GM21423 (cell line): ENCODE data around the gene MRTFA.
"Not testable (repeated sequence)": the region's sequence is repeated elsewhere in the genome, so short reads cannot be mapped to it uniquely, and the experiment has no call there.

Experiments used
- ATAC-seq: cut with Tn5 transposase; IDR thresholded peaks from one replicate; pipeline ENCODE4 v1.9.1; 2021; ENCODE audit warnings: mild to moderate bottlenecking, moderate library complexity; ENCODE audit not compliant: unreplicated experiment

The MRTFA gene

DNA sequence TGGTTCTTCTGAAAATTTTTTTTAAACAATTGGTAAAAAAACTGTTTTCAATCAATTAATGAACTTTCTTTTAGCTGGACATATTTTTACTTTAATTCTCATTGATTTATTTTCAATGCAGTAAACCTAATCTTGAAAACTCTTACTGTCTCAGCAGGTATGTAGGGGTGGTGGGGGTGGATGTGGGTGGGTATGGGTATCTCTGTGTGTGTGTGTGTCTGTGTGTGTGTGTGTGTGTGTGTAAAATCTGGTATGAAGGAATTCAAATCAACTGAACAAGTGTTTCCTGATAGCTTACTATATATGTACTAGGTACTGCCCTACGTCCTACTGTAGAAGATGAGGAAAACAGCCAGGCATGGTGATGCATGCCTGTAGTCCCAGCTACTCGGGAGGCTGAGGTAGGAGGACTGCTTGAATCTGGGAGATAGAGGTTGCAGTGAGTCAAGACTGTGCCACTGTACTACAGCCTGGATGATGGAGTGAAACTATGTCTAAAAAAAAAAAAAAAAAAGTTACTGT, 75.5 kb downstream of the MRTFA start:
- ATAC-seq, result no peak

DNA sequence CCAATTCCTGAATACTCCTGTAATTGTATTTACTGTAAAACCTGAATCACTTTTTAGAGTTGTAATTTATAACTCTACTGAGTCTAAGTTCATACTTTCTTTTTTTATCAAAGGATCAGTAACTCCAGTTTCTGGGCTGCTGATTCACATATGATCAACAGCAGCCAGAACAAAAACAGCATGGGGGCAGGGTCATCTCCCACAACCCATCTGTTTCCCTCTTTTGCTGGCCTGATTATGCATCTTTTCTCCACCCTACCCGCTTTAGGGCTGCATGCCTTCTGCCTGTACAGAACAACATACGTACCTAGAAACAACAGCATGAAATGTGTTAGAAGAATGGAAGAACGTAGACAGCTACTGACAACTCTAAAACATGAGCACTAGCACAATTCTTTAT, 76.0 kb downstream of the MRTFA start:
- ATAC-seq, result no peak

DNA sequence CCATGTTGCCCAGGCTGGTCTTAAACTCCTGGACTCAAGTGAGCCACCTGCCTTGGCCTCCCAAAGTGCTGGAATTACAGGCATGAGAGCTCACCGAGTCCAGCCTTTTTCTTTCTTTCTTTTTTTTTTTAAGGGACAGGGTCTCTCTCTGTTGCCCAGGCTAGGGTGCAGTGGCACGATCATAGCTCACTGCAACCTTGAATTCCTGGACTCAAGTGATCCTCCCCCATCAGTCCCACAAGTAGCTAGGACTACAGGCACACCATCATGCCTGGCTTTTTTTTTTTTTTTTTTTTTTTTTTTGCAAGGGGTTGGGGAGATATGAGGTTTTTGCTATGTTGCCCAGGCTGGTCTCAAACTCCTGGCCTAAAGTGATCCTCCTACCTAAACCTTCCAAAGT, 78.5 kb downstream of the MRTFA start:
- ATAC-seq, result no peak

DNA sequence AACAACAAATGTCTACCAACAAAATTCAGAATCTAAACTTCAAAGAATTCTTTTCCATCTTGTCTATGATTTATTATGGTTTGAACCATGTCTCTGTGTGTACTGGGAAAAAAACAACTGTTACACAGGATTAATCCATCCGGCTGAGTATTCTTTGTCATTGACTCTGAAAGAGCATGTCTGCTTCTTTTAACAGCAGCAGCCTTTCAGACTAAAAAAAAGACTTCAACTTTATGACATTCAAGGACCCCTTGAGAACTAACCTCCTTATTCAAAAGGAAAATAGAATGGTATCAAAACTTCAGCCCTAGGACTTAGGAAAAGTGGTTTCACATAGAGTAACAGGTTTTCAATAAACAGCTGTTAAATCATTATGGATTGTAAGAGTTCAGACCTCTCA, 79.9 kb downstream of the MRTFA start:
- ATAC-seq, result no peak

DNA sequence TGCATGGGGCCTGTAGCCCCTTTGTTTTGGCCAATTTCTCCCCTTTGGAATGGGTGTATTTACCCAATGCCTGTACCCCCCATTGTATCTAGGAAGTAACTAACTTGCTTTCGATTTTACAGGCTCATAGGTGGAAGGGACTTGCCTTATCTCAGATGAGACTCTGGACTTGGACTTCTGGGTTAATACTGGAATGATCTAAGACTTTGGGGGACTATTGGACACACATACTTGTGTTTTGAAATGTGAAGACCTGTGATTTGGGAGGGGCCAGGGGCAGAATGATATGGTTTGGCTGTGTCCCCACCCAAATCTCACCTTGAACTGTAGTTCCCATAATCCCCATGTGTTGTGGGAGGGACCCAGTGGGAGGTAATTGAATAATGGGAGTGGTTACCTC, 82.5 kb downstream of the MRTFA start:
- ATAC-seq, result not testable (repeated sequence)

DNA sequence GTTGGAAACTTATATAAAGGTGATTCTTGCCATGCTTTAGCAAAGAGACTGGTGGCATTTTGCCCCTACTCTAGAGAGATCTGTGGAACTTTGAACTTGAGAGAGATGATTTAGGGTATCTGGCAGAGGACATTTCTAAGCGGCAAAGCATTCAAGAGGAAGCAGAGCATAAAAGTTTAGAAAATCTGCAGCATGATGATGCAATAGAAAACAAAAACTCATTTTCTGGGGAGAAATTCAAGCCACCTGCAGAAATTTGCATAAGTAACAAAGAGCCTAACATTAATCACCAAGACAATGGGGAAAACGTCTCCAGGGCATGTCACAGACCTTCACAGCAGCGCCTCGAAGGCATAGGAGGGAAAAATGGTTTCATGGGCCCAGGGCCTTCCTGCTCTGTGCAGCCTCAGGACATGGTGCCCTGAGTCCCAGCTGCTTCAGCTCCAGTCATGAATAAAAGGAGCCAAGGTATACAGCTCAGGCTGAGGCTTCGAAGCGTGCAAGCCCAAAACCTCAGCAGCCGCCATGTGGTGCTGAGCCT, 83.4 kb downstream of the MRTFA start:
- no peak for ATAC-seq

DNA sequence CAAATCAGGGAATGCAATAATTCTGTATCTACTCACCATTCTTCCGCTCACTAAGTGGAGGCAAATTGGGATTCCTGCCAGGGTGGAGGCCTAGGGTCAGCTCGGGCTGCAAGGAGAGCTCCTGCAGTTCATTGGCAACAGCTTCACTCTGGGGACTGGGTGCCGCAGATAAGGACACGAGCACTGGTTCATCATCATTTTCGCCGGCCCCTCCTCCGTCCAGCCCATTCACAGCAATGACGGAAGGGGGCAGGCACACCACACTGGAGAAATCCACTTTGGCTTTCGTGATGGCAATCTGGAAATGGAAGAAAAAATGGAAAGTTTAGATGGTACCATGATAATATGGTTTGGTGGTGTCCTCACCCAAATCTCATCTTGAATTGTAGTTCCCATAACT, 84.4 kb downstream of the MRTFA start:
- ATAC-seq, result no peak

DNA sequence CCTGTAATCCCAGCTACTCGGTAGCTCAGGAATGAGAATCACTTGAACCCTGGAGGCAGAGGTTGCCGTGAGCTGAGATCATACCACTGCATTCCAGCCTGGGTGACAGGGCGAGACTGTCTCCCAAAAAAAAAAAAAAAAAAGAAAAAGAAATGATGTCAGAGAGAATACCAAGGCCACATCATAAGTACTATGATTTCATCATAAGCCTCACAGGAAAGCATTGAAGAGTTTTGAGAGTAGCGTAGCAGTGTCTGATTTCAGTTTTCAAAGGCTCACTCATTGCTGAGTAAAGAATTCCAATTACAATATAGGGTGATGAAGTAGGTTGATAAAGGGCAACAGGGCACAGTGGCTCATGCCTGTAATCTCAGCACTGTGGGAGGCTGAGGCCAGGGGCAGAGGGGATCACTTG, 88.8 kb downstream of the MRTFA start:
- no peak for ATAC-seq

DNA sequence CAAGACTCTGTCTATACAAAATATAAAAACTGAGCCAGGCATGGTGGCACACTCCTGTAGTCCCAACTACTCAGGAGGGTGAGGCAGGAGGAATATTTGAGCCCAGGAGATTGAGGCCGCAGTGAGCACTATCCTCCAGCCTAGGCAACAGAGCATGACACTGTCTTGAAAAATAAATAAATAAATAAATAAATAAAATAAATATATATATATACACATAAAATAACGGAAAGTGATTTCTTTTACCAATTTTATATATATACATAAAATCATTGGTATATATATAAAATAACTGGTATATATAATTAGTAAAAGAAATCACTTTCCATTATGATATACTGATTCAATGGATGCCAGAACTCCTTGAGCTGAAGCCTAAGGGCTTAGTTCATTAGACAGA, 91.8 kb downstream of the MRTFA start:
- ATAC-seq, result no peak

DNA sequence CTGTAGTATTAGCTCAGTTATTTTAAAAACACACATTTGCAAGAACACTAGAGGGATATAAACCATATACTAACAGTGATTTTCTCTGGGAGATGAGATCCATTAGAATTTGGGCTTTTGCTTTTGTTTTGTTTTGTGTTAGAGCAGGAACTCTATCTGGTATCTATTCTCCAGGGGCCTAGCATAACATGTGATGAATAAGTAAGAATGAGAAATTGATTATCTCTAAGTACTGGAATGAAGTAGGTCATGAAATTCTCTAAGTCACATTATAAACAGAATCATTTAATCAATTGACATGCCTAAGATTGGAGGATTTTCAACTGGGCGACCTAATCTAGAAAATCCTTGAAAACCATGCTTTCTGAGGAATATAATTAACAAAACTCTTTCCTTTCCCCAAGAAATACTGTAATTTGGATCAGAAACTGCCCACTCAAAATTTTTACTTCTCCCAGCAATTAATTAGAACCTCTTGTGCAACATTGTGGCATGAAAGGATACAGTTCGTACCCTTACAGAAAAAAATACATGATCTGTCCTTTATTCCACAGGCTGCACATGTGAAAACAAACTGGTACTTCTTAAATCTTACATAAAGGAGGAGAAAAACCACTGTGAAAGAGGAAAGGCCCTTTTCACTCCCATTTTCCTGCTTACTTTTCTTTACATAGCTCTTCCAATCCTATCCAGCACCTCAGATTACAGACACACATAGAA, 93.5 kb downstream of the MRTFA start:
- ATAC-seq, result no peak

DNA sequence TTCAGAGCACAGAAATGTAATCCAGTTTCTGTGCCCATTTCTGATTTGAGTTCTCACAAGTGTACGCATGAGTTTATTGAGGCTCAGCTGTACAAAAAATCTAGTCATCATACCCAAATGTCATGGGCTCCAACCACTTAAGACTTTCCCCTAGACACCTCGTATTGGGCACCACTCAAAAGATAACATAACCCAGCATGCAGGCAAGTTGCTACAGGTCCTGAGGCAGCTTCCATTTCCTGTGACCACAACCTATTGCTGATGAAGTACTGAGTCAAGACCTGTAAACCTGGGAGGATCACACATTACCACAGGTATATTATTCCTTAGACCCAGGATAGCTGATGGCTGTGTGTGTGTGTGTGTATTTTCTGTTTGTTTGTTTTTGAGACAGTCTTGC, 95.2 kb downstream of the MRTFA start:
- ATAC-seq, result no peak

DNA sequence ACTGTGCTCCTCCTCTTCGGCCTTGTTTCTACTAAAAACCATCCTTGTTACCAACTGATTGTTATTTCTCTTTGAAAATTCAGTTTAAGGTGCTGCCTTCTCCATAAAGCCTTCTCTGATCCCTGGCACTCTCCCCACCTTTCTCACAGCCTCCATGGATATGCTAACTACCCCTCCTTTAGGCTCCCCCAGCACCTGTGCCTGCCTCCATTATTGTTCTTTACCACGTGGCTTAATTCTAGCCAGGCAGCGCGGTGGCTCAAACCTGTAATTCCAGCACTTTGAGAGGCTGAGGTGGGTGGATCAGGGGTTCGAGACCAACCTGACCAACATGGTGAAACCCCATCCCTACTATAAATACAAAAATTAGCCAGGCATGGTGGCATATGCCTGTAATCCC, 96.3 kb downstream of the MRTFA start:
- ATAC-seq, result no peak

DNA sequence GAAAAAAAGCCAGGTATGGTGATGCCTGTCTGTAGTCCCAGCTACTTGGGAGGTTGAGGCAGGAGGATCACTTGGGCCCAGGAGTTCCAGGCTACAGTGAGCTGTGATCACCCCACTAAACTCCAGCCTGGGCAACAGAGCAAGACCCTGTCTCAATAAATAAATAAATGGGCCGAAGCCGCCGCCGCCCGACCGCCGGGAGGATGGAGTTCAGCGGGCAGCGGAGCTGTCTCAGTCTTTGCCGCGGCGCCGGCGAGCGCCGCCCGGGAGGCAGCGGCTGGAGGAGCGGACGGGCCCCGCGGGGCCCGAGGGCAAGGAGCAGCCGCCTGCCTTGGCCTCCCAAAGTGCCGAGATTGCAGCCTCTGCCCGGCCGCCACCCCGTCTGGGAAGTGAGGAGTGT, 100.4 kb downstream of the MRTFA start:
- ATAC-seq, result not testable (repeated sequence)

DNA sequence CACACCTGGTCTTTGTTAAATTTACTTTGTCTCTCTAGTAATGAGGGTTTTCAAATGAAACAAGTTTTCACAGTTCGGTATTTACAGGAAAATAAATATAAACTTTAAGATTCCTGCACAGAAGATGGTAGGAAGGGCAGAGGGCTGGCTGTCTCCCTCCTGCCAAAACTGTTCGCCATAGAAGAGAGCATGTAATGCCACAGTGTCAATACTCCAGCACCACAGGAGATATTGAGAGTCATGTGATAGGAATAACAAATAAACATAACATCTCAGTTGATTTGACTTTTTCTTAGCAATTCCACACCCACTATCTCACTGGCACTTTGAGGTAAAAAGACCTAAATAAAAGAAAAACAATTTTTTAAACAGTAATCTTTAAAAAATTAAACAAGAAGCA, 100.9 kb downstream of the MRTFA start:
- ATAC-seq, result no peak

DNA sequence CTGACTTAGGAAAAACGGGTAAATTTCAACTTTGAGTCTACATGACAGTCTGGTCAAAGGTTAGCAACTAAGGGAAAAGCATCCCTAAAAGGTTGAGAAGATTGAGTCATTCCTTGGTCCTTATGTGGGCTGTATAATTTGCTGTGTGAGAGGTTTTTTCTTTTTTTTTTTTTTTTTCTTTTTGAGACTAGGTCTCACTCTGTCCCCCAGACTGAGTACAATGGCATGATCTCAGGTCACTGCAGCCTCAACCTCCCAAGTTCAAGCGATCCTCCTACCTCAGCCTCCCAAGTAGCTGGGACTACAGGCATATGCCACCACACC, 101.4 kb downstream of the MRTFA start:
- ATAC-seq, result no peak

DNA sequence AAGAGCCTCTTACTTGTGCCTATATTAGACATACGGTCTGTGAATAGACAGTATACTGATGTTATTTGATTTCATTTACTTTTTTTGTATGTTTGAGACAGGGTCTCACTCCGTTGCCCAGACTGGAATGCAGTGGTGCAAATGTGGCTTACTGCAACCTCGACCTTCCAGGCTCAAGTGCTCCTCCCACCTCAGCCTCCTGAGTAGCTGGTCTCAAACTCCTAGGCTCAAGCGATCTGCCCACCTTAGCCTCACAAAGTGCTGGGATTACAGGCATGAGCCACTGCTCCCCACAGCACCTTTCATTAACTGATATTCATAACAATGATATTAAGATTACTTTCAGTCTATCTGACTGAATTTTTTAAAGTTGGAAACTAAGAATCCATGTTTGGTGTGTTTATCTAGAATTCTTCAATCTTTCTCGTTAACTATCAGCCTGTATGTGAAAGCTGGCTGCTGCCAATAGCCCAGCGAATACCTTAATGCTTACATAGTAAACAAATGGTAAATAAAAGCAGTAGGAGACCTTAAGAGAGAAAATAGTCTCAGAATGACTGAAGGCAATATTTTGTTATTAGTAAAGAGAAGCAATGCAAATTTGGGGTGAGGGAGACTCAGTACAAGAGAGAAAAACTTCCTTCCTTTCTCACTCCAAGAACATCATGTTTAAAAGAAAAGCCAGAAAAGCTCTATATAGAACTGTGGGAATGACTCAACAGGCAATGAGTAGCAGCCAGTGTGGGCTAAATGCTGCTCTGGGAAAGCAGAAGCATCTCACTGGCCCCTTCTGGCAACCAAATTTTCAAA, 101.9 kb downstream of the MRTFA start:
- ATAC-seq, result no peak

DNA sequence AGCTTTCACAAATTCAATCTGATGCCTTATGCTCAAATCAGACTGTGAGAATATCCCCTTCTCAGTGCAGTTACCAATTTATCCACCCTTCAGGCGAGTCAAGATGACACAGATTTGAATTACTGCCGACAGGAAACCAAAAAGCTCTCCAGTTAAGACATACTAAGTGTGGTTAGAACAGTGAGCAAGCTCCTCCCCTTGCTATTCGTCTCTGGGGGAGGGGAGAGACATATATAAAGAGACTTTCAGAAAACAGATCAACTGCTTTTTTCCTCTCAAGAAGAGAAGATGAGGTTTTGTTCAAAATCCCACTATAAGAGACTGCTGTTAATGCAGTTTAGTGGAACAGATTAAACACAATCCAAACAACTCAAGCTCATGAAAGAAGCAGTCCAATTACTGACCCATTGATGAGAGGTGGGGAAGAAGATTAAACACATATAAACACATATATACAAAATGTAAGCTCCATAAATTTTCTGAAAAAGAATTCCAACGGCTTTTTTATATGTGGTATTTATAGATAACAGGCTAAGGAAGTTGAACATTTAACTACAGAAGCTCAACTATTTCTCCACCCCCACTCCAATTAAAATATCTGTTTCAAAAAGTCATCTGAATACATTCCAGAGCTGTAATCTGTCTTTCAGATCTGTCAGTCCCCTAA, 102.7 kb downstream of the MRTFA start:
- ATAC-seq, result no peak

DNA sequence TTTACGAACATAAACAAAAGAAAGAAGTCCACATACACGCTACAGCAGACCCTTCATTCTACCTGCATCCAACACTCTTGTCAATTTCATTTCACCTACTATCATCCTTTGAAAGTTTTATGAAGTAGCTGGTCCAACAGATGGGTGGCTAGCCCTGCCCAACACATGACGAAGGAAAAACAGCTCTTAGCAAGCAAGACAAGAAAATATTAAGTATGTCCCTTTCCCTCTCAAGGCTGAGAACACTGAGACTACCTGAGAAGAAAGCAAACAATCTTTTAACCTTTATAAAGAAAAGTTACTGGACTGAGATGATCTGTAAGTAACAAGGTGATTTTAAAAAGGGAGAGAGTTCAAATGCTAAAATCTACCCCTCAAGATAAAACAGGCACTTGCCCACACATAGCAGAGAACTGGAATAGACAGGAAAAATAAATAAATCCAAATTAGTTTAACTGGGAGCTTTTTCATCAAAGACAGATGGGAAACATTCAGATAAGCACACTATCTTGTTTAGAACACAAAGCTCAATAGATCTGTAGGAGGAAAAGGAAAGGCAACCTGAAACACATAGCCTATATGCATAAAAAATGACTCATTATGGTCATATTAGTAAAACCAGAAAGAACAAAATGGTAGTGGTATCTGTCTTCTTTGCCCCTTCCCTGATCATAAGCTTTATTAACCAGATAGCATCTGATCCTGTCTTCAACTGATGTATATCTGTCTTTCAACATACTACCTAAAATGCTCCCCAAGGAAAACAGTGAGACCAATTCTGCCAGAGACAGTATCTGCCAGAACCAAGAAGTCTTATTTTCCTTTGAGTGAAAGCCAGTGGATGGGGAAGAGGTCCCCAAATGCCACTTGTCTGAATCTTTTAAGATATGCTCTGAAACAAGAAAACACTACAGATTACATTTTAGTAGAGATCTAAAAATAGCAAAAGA, 104.3 kb downstream of the MRTFA start:
- no peak for ATAC-seq

DNA sequence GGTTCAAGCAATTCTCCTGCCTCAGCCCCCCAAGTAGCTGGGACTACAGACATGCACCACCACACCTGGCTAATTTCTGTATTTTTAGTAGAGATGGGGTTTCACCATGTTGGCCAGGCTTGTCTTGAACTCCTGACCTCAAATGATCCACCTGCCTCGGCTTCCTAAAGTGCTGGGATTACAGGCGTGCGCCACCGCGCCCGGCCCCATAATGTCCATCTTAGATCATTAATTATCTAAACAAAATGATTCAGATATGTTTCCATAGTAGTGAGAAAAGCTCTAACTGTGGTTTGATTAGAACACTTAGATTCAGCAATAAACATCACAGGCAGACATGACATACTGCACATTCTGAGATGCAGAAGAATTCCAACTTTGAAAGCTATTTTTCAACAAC, 106.1 kb downstream of the MRTFA start:
- ATAC-seq, result not testable (repeated sequence)

DNA sequence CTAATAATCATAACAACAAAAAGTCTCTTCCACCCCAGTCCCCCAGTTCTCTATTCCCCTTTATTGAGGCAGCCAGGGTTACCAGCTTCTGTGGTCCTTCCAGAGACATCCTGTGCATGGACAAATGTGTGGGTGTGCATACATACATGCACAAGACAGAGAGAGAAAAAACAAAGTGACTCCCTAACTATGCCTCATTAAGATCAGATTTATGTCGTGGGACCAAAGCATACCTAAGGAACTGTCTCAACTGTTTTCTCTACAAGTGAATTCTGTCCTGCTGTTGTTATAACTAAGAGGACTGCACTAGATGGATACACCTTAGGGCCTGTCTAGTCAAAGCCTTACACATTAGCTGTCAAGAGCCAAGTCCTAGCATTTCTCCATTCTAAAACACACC, 106.7 kb downstream of the MRTFA start:
- ATAC-seq, result no peak
